Loucy (cell line): ENCODE measurements around the gene DDX52.

Source experiments
- H2AFZ ChIP-seq: fragments of 200-600 bp; sonication (generic); 2 replicates; pipeline ENCODE4 v1.6.0; 2016; ENCODE audit warnings: antibody characterized with exemption, mild to moderate bottlenecking, low read length, moderate library complexity
- H3F3A ChIP-seq: fragments of 200-600 bp; 2 replicates; pipeline ENCODE4 v1.6.0; 2016; ENCODE audit warnings: antibody characterized with exemption, low read depth, mild to moderate bottlenecking
- H3K27me3 ChIP-seq: fragments of 200-600 bp; sonication (generic); 2 replicates; pipeline ENCODE4 v1.6.1; 2014; ENCODE audit warnings: low read length, mild to moderate bottlenecking; ENCODE audit not compliant: insufficient read depth, poor library complexity, severe bottlenecking
- H3K36me3 ChIP-seq: fragments of 200-600 bp; sonication (generic); 2 replicates; pipeline ENCODE4 v1.6.1; 2016; ENCODE audit warnings: low read length; ENCODE audit not compliant: insufficient read depth
- H3K4me1 ChIP-seq: fragments of 200-600 bp; sonication (generic); 2 replicates; pipeline ENCODE4 v1.5.1; 2014; ENCODE audit warnings: low read length, mild to moderate bottlenecking; ENCODE audit not compliant: insufficient read depth, poor library complexity, severe bottlenecking
- H3K4me2 ChIP-seq: fragments of 200-600 bp; sonication (generic); 2 replicates; pipeline ENCODE4 v1.6.0; 2014; ENCODE audit warnings: antibody characterized with exemption, low read length, low read depth, mild to moderate bottlenecking; ENCODE audit not compliant: poor library complexity, severe bottlenecking
- H3K4me3 ChIP-seq: fragments of 200-600 bp; sonication (generic); 2 replicates; pipeline ENCODE4 v1.5.1; 2014; ENCODE audit warnings: low read length, mild to moderate bottlenecking, mixed read lengths; ENCODE audit not compliant: poor library complexity, severe bottlenecking
- H3K79me2 ChIP-seq: fragments of 200-600 bp; sonication (generic); 2 replicates; pipeline ENCODE4 v1.6.1; 2014; ENCODE audit warnings: low read length; ENCODE audit not compliant: insufficient read depth
- H3K9ac ChIP-seq: fragments of 200-600 bp; sonication (generic); 2 replicates; pipeline ENCODE4 v1.6.0; 2014; ENCODE audit warnings: mild to moderate bottlenecking, low read depth, low read length, moderate library complexity; ENCODE audit not compliant: poor library complexity, severe bottlenecking
- H3K9me2 ChIP-seq: fragments of 200-600 bp; sonication (generic); replicated peaks from 2 replicates; pipeline ENCODE4 v1.6.1; 2016; ENCODE audit warnings: low read depth, low read length, mixed read lengths
- H3K9me3 ChIP-seq: fragments of 200-600 bp; sonication (generic); 2 replicates; pipeline ENCODE4 v1.6.1; 2014; ENCODE audit warnings: mild to moderate bottlenecking, antibody characterized with exemption, low read length, low read depth; ENCODE audit not compliant: insufficient read depth
- H4K20me1 ChIP-seq: fragments of 200-600 bp; sonication (generic); 2 replicates; pipeline ENCODE4 v1.6.0; 2014; ENCODE audit warnings: antibody characterized with exemption, low read length, mild to moderate bottlenecking; ENCODE audit not compliant: insufficient read depth, poor library complexity, severe bottlenecking
- EZH2phosphoT487 ChIP-seq: fragments of 200-600 bp; IDR thresholded peaks from 2 replicates; pipeline ENCODE4 v1.6.1; 2018; ENCODE audit warnings: antibody characterized with exemption, mild to moderate bottlenecking, moderate library complexity, borderline replicate concordance
- TF ChIP-seq, protein P1 (sequence below): fragments of 200-600 bp; sonication (generic); conservative IDR thresholded peaks from 2 replicates; pipeline ENCODE4 v1.5.1; 2014; ENCODE audit warnings: mild to moderate bottlenecking, antibody characterized with exemption, low read length

Gene DDX52

DNA sequence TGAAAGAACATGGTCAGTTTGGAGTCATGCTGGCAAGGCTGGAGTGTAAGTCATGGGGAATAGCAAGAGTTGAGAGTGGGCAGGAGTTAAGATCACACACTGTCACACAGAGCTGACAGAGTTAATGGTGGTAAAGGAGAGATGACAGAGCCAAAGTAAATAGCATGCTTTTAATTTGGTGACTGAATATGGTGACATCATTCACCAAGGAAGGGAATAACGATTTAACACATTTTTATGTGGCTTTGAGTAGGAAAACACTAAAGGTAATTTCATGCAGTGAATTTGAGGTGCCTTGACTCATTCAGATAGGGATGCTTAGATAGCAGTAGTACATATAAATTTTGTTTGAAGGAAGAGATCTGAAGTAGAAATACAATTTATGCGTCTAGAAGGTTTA is 76.1 kb downstream of the DDX52 start:
- Histone ChIP-seq H3K27me3 (no peaks in the 10 kb centered on the region), H3K36me3 (peaks cover 80% of the 10 kb centered on the region), H3K4me1 (no peaks in the 10 kb centered on the region)

DNA sequence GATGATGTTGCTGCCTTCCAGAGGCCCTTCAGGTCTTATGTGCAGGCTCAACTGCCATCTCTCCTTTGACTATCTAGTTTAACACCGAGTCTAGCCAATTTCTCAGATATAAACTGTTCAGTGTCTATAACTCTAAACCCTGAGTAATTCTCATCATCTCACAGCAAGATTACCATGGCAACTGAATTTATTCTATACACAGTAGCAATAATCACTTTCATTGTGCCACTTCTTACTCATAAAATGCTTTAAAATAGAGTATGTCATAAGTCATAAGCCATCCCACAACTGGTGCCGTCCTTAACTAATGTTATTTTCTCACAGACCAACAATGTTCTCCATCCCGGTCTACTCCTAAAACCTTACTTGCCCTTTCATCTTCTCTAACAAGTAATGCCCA is 79.0 kb downstream of the DDX52 start:
- no peaks in the 10 kb centered on the region for H3K79me2 ChIP-seq
- H3K9ac ChIP-seq, result no peak overlapping the region
- no peaks in the 10 kb centered on the region for H3K27me3 ChIP-seq
- no peak overlapping the region for H3K4me3 ChIP-seq
- H3K36me3 ChIP-seq, result peaks cover 81% of the 10 kb centered on the region
- no peaks in the 10 kb centered on the region for H3K9me2 ChIP-seq
- no peak overlapping the region for H2AFZ ChIP-seq
- no peak overlapping the region for H3K4me2 ChIP-seq
- no peaks in the 10 kb centered on the region for H3K4me1 ChIP-seq
- TF ChIP-seq EZH2phosphoT487, result no peak
- TF ChIP-seq, protein P1, sequence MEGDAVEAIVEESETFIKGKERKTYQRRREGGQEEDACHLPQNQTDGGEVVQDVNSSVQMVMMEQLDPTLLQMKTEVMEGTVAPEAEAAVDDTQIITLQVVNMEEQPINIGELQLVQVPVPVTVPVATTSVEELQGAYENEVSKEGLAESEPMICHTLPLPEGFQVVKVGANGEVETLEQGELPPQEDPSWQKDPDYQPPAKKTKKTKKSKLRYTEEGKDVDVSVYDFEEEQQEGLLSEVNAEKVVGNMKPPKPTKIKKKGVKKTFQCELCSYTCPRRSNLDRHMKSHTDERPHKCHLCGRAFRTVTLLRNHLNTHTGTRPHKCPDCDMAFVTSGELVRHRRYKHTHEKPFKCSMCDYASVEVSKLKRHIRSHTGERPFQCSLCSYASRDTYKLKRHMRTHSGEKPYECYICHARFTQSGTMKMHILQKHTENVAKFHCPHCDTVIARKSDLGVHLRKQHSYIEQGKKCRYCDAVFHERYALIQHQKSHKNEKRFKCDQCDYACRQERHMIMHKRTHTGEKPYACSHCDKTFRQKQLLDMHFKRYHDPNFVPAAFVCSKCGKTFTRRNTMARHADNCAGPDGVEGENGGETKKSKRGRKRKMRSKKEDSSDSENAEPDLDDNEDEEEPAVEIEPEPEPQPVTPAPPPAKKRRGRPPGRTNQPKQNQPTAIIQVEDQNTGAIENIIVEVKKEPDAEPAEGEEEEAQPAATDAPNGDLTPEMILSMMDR, result no peak
- H3K9me3 ChIP-seq, result no peaks in the 10 kb centered on the region
- no peaks in the 10 kb centered on the region for H4K20me1 ChIP-seq
- no peaks in the 10 kb centered on the region for H3F3A ChIP-seq

More for the DNA sequence above, 76.1 kb downstream of the DDX52 start:
- Histone ChIP-seq H3F3A (no peaks in the 10 kb centered on the region), H3K4me2 (no peak overlapping the region), H2AFZ (no peak overlapping the region), H4K20me1 (no peaks in the 10 kb centered on the region), H3K9ac (no peak overlapping the region), H3K79me2 (peaks cover 2% of the 10 kb centered on the region; the same call in 1 of the 2 replicates), H3K9me3 (no peaks in the 10 kb centered on the region), H3K4me3 (no peak overlapping the region), H3K9me2 (no peaks in the 10 kb centered on the region)
- TF ChIP-seq, protein P1, result no peak
- no peak for TF ChIP-seq EZH2phosphoT487

GRCh38 chr17:37562016-37562745 is 81.1 kb downstream of the DDX52 start:
- H3K9me2 ChIP-seq, result no peaks in the 10 kb centered on the region
- H3K79me2 ChIP-seq, result no peaks in the 10 kb centered on the region
- H3K4me2 ChIP-seq, result no peak overlapping the region
- H3K27me3 ChIP-seq, result no peaks in the 10 kb centered on the region
- H3K4me3 ChIP-seq, result no peak overlapping the region
- no peak overlapping the region for H3K9ac ChIP-seq
- no peaks in the 10 kb centered on the region for H3K4me1 ChIP-seq
- no peak overlapping the region for H2AFZ ChIP-seq
- H4K20me1 ChIP-seq, result no peaks in the 10 kb centered on the region
- TF ChIP-seq EZH2phosphoT487, result no peak
- TF ChIP-seq, protein P1, result no peak
- no peaks in the 10 kb centered on the region for H3K9me3 ChIP-seq
- peaks cover 81% of the 10 kb centered on the region for H3K36me3 ChIP-seq
- no peaks in the 10 kb centered on the region for H3F3A ChIP-seq
